HEK293 (cell line): ENCODE results near the gene CRABP2.

ENCODE experiments used
- PRDM1 ChIP-seq: fragments of 450-650 bp; formaldehyde crosslinking; IDR thresholded peaks from 2 replicates; pipeline ENCODE4; 2016; ENCODE audit warnings: missing biosample characterization, missing genetic modification characterization
- ZNF777 ChIP-seq: fragments of 450-650 bp; formaldehyde crosslinking; IDR thresholded peaks from 2 replicates; pipeline ENCODE4 v1.5.1; 2017; ENCODE audit warnings: missing biosample characterization, missing genetic modification characterization, borderline replicate concordance
- TF ChIP-seq, protein P1 (sequence below): fragments of 450-650 bp; formaldehyde crosslinking; IDR thresholded peaks from 2 replicates; pipeline ENCODE4 v1.5.1; 2016; ENCODE audit warnings: missing biosample characterization, missing genetic modification characterization

DNA sequence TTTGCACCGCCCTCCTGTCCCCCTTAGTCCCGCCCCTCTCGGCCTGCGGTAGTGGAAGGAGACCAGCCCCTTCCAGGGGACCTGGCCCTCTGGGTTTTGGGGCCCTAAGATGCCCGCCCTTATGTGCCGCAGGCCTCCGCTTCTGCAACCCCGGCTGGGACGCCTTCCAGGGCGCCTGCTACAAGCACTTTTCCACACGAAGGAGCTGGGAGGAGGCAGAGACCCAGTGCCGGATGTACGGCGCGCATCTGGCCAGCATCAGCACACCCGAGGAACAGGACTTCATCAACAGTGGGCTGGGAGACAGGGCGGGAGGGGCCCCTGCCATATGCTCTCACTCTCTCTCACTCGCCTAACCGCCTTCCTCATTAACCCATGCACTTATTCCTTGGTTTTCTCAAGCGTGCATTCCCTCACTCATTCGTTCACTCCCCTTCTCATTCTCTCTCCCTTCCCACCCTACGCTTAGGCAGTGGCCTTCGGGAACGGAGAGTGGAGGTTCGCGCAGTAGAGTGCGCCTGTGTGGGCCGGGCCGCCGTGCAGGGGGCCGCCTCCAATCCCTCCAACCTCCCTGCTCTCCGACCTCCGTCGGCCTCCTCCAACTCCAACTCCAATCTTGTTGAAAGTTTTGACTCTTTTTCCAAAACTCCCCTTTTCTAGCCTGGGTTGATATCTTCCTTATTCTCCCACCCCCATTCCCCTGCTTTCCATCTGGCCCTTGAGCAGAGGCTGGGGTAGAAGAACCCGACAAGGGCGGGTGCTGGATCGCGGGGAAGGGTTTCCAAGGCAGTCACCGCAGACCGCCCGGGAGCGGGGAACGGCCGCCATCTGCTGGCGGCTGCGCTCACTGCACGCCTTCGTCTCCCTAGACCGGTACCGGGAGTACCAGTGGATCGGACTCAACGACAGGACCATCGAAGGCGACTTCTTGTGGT is 48.3 kb downstream of the CRABP2 start:
- TF ChIP-seq PRDM1 (tag by site-specific recombination) (no peak), ZNF777 (tag by site-specific recombination) (no peak)
- TF ChIP-seq, protein P1, sequence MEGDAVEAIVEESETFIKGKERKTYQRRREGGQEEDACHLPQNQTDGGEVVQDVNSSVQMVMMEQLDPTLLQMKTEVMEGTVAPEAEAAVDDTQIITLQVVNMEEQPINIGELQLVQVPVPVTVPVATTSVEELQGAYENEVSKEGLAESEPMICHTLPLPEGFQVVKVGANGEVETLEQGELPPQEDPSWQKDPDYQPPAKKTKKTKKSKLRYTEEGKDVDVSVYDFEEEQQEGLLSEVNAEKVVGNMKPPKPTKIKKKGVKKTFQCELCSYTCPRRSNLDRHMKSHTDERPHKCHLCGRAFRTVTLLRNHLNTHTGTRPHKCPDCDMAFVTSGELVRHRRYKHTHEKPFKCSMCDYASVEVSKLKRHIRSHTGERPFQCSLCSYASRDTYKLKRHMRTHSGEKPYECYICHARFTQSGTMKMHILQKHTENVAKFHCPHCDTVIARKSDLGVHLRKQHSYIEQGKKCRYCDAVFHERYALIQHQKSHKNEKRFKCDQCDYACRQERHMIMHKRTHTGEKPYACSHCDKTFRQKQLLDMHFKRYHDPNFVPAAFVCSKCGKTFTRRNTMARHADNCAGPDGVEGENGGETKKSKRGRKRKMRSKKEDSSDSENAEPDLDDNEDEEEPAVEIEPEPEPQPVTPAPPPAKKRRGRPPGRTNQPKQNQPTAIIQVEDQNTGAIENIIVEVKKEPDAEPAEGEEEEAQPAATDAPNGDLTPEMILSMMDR (tag by site-specific recombination): peak; percentile 94
